HG03354 (cell line): ENCODE measurements around the gene IGFL1.
A peak's percentile ranks its signal among the peaks of the same experiment; 100 is the strongest.
"Not testable (repeated sequence)": the region's sequence is repeated elsewhere in the genome, so short reads cannot be mapped to it uniquely, and the experiment has no call there.

Experiments
- ATAC-seq: cut with Tn5 transposase; IDR thresholded peaks from one replicate; pipeline ENCODE4 v1.9.1; 2021; ENCODE audit warnings: mild to moderate bottlenecking; ENCODE audit not compliant: unreplicated experiment, poor library complexity, severe bottlenecking

IGFL1 gene

GRCh38 chr19:46229442-46229841 is at the start of gene IGFL1:
IGFL1 (plus strand) TSS chr19:46229742; CDS start chr19:46229775, 33 bp downstream.
- ATAC-seq: no peak

- no peak for ATAC-seq
Measured at GRCh38 chr19:46180701-46181387, 48.7 kb upstream of the IGFL1 start.

- ATAC-seq: no peak
Measured at GRCh38 chr19:46181388-46181779, 48.2 kb upstream of the IGFL1 start.

- ATAC-seq: no peak
Measured at GRCh38 chr19:46182476-46182875, 47.1 kb upstream of the IGFL1 start.

- ATAC-seq: peak; percentile 46
Measured at GRCh38 chr19:46184775-46185710, 44.5 kb upstream of the IGFL1 start.

- ATAC-seq: no peak
Measured at GRCh38 chr19:46186101-46186716, 43.3 kb upstream of the IGFL1 start.

- ATAC-seq: no peak
Measured at GRCh38 chr19:46186717-46187101, 42.8 kb upstream of the IGFL1 start.

- no peak for ATAC-seq
Measured at GRCh38 chr19:46189971-46190888, 39.3 kb upstream of the IGFL1 start.

GRCh38 chr19:46191356-46191755 is 38.2 kb upstream of the IGFL1 start:
- ATAC-seq: no peak

GRCh38 chr19:46191972-46192371 is 37.6 kb upstream of the IGFL1 start:
- no peak for ATAC-seq

GRCh38 chr19:46192626-46192991 is 36.9 kb upstream of the IGFL1 start:
- ATAC-seq: not testable (repeated sequence)

GRCh38 chr19:46192992-46193650 is 36.4 kb upstream of the IGFL1 start:
- ATAC-seq: no peak

GRCh38 chr19:46193678-46194077 is 35.9 kb upstream of the IGFL1 start:
- ATAC-seq: no peak

GRCh38 chr19:46195104-46195503 is 34.4 kb upstream of the IGFL1 start:
- ATAC-seq: no peak

- not testable (repeated sequence) for ATAC-seq
Measured at GRCh38 chr19:46195919-46196318, 33.6 kb upstream of the IGFL1 start.

GRCh38 chr19:46196410-46197124 is 33.0 kb upstream of the IGFL1 start:
- no peak for ATAC-seq

- no peak for ATAC-seq
Measured at GRCh38 chr19:46197314-46198070, 32.0 kb upstream of the IGFL1 start.

GRCh38 chr19:46198756-46199155 is 30.8 kb upstream of the IGFL1 start:
- ATAC-seq: no peak
